Esophagus squamous epithelium (tissue), 4 donors: ENCODE data around the gene FAM124A.

Experiments
- CTCF ChIP-seq, 6 experiments: fragments of 450-650 bp in 4 of 6; fragments of 200-600 bp in 2 of 6; sonication (generic) in 2 of 6; IDR thresholded peaks; one replicate each; pipeline ENCODE4 v1.5.1; 2016 to 2019; ENCODE audit warnings: antibody characterized with exemption in 6 of 6, mild to moderate bottlenecking in 4 of 6, moderate library complexity in 4 of 6
- POLR2A ChIP-seq, 4 donors: fragments of 450-650 bp; IDR thresholded peaks; one replicate each; pipeline ENCODE4 v1.6.1; 2017; ENCODE audit warnings: antibody characterized with exemption in 4 of 4, mild to moderate bottlenecking in 4 of 4, moderate library complexity in 3 of 4

- no peak for TF ChIP-seq CTCF (IDR thresholded peaks at IDR 0.05)
- TF ChIP-seq POLR2A (IDR thresholded peaks at IDR 0.05) = no peak
These were observed 5.2 kb downstream of the FAM124A start for GRCh38 chr13:51227404-51227803.
